Keratinocyte (primary cell): Measurements from ENCODE around the gene HCFC1R1. TPM values are rescaled to one million over a fixed set of nuclear protein-coding genes. Genes with fewer than 3 reads are reported as not detected.

ENCODE experiments used
- DNase-seq: peaks from one replicate; pipeline ENCODE4 v3.0.0-alpha.2; 2011; ENCODE audit warnings: low read depth, missing footprints, low spot score
- FAIRE-seq: peaks from 2 replicates; lab custom pipeline; 2011; peaks lifted over from hg19 to GRCh38; lab: Jason Lieb, UNC
- H2AFZ ChIP-seq: 2 replicates; pipeline ENCODE4 v1.6.0; 2012; ENCODE audit warnings: low read length, control low read depth, inconsistent platforms; ENCODE audit not compliant: control insufficient read depth
- H3K27ac ChIP-seq: 2 replicates; pipeline ENCODE4 v1.5.1; 2011; ENCODE audit warnings: low read length; ENCODE audit not compliant: control insufficient read depth, insufficient read depth
- H3K27me3 ChIP-seq: 3 replicates; pipeline ENCODE4 v1.6.0; 2011; ENCODE audit warnings: low read length; ENCODE audit not compliant: control insufficient read depth, insufficient read depth; ENCODE audit errors: extremely low read depth
- H3K36me3 ChIP-seq, 2 experiments: 2 replicates in 1 of 2; 3 replicates in 1 of 2; pipeline ENCODE4 v1.5.1; 2011; ENCODE audit warnings: low read length in 2 of 2, mild to moderate bottlenecking in 1 of 2; ENCODE audit not compliant: control insufficient read depth in 2 of 2, insufficient read depth in 2 of 2; ENCODE audit errors: extremely low read depth in 1 of 2
- H3K4me1 ChIP-seq: 3 replicates; pipeline ENCODE4 v1.5.1; 2011; ENCODE audit warnings: low read length; ENCODE audit not compliant: control insufficient read depth, insufficient read depth; ENCODE audit errors: extremely low read depth
- H3K4me2 ChIP-seq: 3 replicates; pipeline ENCODE4 v1.6.0; 2011; ENCODE audit warnings: low read depth, low read length; ENCODE audit not compliant: control insufficient read depth, insufficient read depth; ENCODE audit errors: extremely low read depth
- H3K4me3 ChIP-seq, 3 experiments: fragments of 200-600 bp in 1 of 3; sonication (generic) in 1 of 3; 2 replicates in 2 of 3; 3 replicates in 1 of 3; pipeline ENCODE4 v1.5.1; 2011 to 2016; ENCODE audit warnings: low read length in 3 of 3, mild to moderate bottlenecking in 3 of 3, control low read depth in 2 of 3, inconsistent platforms in 1 of 3, low read depth in 1 of 3, mixed read lengths in 1 of 3, mixed run types in 1 of 3, moderate library complexity in 1 of 3; ENCODE audit not compliant: control insufficient read depth in 2 of 3, insufficient read depth in 2 of 3; ENCODE audit errors: extremely low read depth in 1 of 3
- H3K79me2 ChIP-seq: 2 replicates; pipeline ENCODE4 v1.6.0; 2012; ENCODE audit warnings: low read length; ENCODE audit not compliant: control insufficient read depth, insufficient read depth
- H3K9ac ChIP-seq: 3 replicates; pipeline ENCODE4 v1.6.0; 2011; ENCODE audit warnings: low read length; ENCODE audit not compliant: control insufficient read depth, insufficient read depth; ENCODE audit errors: extremely low read depth
- H3K9me1 ChIP-seq: 3 replicates; pipeline ENCODE4 v1.6.0; 2011; ENCODE audit warnings: low read length; ENCODE audit not compliant: control insufficient read depth, insufficient read depth; ENCODE audit errors: extremely low read depth
- H3K9me3 ChIP-seq: 2 replicates; pipeline ENCODE4 v1.5.1; 2012; ENCODE audit warnings: low read depth, low read length; ENCODE audit not compliant: control insufficient read depth
- H4K20me1 ChIP-seq: 3 replicates; pipeline ENCODE4 v1.6.0; 2011; ENCODE audit warnings: low read length; ENCODE audit not compliant: control insufficient read depth, insufficient read depth; ENCODE audit errors: extremely low read depth
- CTCF ChIP-seq, 3 experiments: IDR thresholded peaks in 1 of 3; conservative IDR thresholded peaks in 1 of 3; optimal IDR thresholded peaks in 1 of 3; 2 replicates in 2 of 3; 3 replicates in 1 of 3; pipeline versions ENCODE3 to v1.5.1; 2011; ENCODE audit warnings: low read length in 3 of 3, mild to moderate bottlenecking in 3 of 3, moderate library complexity in 2 of 3, control low read depth in 1 of 3, inconsistent platforms in 1 of 3; ENCODE audit not compliant: insufficient read depth in 2 of 3; ENCODE audit errors: extremely low read depth in 1 of 3
- EZH2 ChIP-seq: IDR thresholded peaks from one replicate; pipeline ENCODE4 v1.6.1; 2012; ENCODE audit warnings: inconsistent platforms, mild to moderate bottlenecking, low read length, moderate library complexity
- dilution Hi-C: fragments of 300-500 bp; cut with MboI; formaldehyde crosslinking; loops from one replicate; pipeline ENCODE4 v1.7.0; 2020; ENCODE audit warnings: low sequenced_read_pairs; ENCODE audit not compliant: extremely low pct_ligation_motif_present
- polyA plus RNA-seq, 5 experiments: library from polyadenylated mRNA; depleted of rRNA in 3 of 5; stranded (reverse) in 3 of 5; stranded (forward) in 1 of 5; unstranded in 1 of 5; fragments of >200 nt; gene quantifications; 1 replicate in 1 of 5; 2 replicates in 3 of 5; 3 replicates in 1 of 5; pipeline versions ENCODE4 v1.2.1 to v1.2.3, GENCODE V29; 2011 to 2012; ENCODE audit warnings: missing spikeins in 2 of 5, low read depth in 1 of 5, low replicate concordance in 1 of 5

Gene HCFC1R1
- polyA plus RNA-seq, 1 donor (not counting 4 experiments of a cell fraction or from before 2014, with no cell fraction given) = 13.0 TPM

GRCh38 chr16:3065742-3066439, 42.1 kb upstream of the HCFC1R1 start:
- no peaks in the 10 kb centered on the region for H3K36me3 ChIP-seq
- H3K4me1 ChIP-seq = peaks cover 5% of the 10 kb centered on the region
- H3K79me2 ChIP-seq = no peaks in the 10 kb centered on the region
- dilution Hi-C loops = no loop called here
- H3K9me1 ChIP-seq = no peaks in the 10 kb centered on the region
- TF ChIP-seq CTCF (optimal IDR thresholded peaks at IDR 0.05 in 1 of 3, IDR thresholded peaks at IDR 0.05 in 1 of 3, conservative IDR thresholded peaks at IDR 0.05 in 1 of 3; ENCODE audit: extremely low read depth in 1 of 3, insufficient read depth in 2 of 3, low read length in 3 of 3) = no peak
- TF ChIP-seq EZH2 = no peak
- H4K20me1 ChIP-seq = no peaks in the 10 kb centered on the region
- H3K27me3 ChIP-seq = no peaks in the 10 kb centered on the region
- DNase-seq (no peak), FAIRE-seq (no peak)
- peak overlapping the region in 1 of 3 experiments; percentile 2 for H3K4me3 ChIP-seq
- H3K9me3 ChIP-seq = no peaks in the 10 kb centered on the region
- H3K4me2 ChIP-seq = no peak overlapping the region
- H2AFZ ChIP-seq = no peak overlapping the region
- H3K9ac ChIP-seq = no peak overlapping the region
- no peak overlapping the region for H3K27ac ChIP-seq

GRCh38 chr16:3065069-3065741, 41.5 kb upstream of the HCFC1R1 start, which contains the start of gene IL32:
Gene IL32 (plus strand): TSS chr16:3065640. CDS start chr16:3065812, 172 bp downstream.
- Histone ChIP-seq H2AFZ (peak within 1 kb of the TSS; percentile 26), H3K27ac (no peak within 1 kb of the TSS), H3K4me1 (peaks cover 5% of the 10 kb centered on the region), H4K20me1 (no peaks in the 10 kb centered on the region), H3K9ac (peak within 1 kb of the TSS; percentile 28), H3K79me2 (no peaks in the 10 kb centered on the region), H3K9me3 (no peaks in the 10 kb centered on the region), H3K4me2 (no peak within 1 kb of the TSS), H3K9me1 (no peaks in the 10 kb centered on the region), H3K4me3 (peak within 1 kb of the TSS in 1 of 3 experiments; percentile 2), H3K27me3 (no peaks in the 10 kb centered on the region), H3K36me3 (no peaks in the 10 kb centered on the region)
- FAIRE-seq = no peak
- dilution Hi-C loops = no loop called here
- TF ChIP-seq EZH2 (no peak), CTCF (optimal IDR thresholded peaks at IDR 0.05 in 1 of 3, IDR thresholded peaks at IDR 0.05 in 1 of 3, conservative IDR thresholded peaks at IDR 0.05 in 1 of 3; ENCODE audit: extremely low read depth in 1 of 3, insufficient read depth in 2 of 3, low read length in 3 of 3) (no peak)
- DNase-seq = no peak
